ENCODE measurements around the gene GPANK1. TPM values are rescaled to one million over a fixed set of nuclear protein-coding genes. Genes with fewer than 3 reads are reported as not detected.

The GPANK1 gene
- total RNA-seq, 1 experiment from 2014 or later = 17.8 TPM

DNA sequence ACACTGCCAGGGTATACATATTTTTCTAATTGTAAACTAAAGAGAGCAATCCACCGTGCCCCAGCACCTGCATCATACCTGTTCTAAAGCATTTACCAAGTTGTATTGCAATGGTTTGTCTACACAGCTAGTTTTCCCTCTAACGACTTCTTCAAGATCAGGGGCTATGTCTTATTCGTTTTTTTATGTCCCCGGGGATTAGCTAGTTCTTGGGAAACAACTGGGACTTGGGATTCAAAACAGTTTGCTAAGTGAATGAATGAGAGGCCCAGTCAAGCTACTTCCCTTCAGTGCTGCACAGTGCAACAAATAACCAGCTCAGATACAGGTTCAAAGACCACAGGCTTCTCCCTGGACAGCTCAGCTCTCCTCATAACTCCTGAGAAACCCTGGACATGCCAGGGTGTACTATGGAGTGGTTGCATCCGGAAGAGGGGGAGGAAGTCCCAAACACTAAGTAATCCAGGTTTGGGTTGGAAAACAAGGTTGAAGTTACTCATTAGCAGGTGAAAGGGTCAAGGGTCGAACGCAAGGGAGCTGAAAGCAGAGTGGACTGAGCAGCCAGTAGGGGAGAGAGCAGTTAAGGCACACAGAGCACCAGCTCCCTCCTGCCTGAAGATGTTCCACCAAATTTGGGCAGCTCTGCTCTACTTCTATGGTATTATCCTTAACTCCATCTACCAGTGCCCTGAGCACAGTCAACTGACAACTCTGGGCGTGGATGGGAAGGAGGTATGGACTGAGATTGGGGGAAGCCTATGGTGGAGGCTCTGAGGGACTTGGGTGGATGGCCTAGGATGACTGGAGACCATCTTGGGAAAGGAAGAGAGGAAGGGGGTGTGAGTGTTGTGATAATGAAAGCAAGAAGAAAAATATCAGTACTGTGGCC is 9.2 kb downstream of the GPANK1 start, which contains the start of gene APOM:
TSS of gene APOM (plus strand) at position 546 of the 889 bp plus-strand sequence. CDS start at position 619, 73 bp downstream.
- no peak for DNase-seq (ENCODE audit: low read depth, low spot score)
- in situ Hi-C loops (cut with HindIII; ENCODE audit: low pct_unique_long_range_greater_than_20kb, low sequenced_read_pairs) = no loop called here

DNA sequence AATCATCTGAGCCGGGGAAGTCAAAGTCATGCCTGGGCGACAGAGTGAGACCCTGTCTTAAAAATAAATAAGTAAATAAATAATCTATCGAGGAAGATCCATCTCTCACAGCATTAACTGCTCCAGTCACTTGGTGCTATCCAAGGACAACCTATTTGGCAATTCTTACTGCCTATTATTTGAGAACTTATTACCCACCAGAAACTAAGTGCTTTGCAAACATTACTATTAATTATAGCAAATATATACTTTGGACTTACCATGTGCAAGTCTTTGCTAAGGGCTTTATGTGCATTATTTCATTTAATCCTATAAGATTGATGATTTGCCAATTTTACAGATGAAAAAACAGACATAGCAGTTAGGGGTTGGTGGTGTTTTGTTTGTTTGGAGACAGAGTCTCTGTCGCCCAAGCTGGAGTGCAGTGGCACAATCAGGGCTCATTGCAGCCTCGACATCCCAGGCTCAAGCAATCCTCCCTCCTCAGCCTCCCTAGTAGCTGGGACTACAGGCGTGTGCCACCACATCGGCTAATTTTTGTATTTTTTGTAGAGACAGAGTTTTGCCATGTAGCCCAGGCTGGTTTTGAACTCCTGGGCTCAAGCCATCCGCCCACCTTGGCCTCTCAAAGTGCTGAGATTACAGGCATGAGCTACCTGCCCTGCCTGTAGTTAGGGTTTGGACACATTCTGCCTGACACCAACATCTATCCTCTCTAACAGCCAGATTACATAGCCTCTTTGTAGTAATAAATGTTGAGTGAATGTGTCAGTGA is 10.0 kb downstream of the GPANK1 start:
- no peak for DNase-seq (ENCODE audit: low read depth, low spot score)
- in situ Hi-C loops (cut with HindIII; ENCODE audit: low pct_unique_long_range_greater_than_20kb, low sequenced_read_pairs) = no loop called here

DNA sequence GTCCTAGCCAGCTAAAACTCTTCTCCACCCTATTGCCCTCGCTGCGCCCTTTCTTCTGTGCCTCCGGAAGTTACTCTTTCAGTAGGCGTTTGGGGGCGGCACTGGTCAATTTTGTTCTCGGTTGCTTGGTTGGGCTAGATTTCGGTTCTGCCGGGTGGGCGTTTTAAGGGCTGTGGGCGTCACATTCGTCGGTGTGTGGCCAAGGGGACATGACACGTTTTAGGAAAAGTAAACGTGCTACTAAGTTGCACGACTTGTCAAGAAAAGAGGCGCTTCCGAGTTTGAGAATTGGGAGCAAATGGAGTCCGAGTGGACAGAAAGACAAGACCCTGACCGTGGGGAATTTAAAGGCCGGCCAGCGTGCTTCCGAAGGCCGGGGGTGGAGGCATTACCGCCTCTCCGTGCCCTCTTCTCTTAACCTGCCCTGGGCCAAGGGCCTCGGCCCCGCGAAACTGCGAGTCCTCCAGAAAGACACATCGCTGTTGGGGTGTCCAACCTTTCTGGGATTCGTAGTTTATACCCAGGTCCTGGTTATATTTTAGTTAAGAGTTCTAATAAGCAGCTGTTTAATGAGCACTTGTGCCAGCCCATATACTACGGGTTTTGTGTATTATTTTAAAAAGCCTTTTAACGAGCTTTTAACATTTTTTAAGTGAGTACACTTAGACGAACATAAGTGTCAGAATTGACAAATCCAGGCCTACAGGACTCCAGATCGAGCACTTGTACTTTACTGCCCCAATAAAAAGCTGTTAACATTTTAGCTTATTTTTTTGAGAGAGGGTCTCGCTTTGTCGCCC is 11.7 kb downstream of the GPANK1 start:
- in situ Hi-C loops (cut with HindIII; ENCODE audit: low pct_unique_long_range_greater_than_20kb, low sequenced_read_pairs) = no loop called here
- peak; percentile 90 for DNase-seq (ENCODE audit: low read depth, low spot score)

DNA sequence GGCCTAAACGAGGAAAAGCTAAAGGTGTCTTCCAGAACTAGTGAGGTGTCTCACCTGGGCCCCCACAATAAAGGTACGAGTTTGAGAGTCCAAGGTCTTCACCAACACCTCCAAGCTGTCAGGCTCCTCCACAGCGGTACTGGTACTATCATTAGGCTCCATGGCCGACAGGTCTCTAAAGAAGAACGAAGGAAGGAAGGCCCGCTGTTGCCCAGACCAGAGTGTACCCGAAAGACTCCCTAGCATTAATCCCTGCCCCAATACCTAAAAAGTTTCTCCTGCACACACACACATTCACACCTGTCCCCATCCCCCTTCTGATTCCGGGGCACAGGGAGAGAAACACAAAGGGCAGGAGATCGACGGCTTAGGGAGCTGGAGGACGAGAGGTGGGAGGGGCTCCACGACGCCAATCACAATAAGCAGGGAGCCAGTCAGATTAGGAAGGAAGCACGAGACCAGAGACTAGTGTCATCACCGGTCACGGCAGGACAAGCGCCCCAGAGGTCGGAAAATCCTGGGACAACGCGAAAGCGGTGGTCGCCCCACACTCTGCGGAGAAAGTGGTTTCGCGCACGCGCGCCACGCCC is 13.1 kb downstream of the GPANK1 start:
- in situ Hi-C loops (cut with HindIII; ENCODE audit: low pct_unique_long_range_greater_than_20kb, low sequenced_read_pairs) = no loop called here
- peak; percentile 76 for DNase-seq (ENCODE audit: low read depth, low spot score)

DNA sequence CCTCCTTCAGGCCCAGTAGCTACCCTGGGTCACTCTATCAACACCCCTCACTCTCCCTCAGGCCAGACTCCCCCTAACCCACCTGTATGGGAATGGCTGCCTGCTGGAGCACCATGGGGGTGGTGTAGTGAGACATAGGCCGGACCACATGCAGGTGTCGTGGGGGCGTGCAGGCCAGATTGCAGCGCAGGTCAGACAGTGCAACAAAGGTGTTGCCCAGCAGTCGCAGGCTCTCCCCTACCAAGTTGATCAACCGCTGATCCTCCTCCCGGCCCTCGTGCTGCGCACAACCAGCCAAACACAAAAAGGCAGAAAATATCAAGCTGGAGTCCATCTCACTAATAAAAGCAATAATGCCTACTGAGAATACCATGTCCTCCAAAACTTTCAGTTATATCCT is 19.5 kb downstream of the GPANK1 start:
- no peak for DNase-seq (ENCODE audit: low read depth, low spot score)
- in situ Hi-C loops (cut with HindIII; ENCODE audit: low pct_unique_long_range_greater_than_20kb, low sequenced_read_pairs) = no loop called here

DNA sequence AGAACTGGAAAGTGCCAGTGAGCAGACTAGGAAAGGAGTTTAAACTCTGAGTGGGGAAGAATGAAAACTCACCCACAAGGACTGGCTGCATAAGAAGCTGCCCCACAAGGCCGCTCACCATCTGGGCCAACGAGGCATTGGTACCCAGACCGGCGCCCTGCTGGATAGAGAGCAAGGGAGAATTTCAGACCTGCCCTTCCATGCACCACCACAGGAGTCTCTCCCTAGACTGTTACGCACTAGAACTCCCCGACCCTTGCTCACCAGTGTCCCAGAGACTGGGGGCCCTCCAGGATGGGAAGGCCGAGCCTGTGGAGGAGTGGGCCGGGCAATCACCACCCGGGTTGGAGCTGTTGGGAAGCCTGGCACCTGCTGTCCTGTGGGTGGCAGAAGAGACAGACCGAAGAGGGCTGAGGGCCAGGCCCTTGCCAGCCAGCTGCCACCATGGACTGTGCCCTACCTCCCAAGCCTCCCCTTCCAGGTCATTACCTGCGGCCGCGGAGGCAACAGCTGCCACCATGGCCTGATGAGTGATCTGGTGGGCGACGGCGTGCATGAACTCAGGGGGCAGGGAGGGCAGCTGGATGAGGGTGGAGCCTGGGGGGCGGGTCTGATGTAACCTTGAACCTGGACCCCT is 20.9 kb downstream of the GPANK1 start:
- DNase-seq (ENCODE audit: low read depth, low spot score) = no peak
- in situ Hi-C loops (cut with HindIII; ENCODE audit: low pct_unique_long_range_greater_than_20kb, low sequenced_read_pairs) = no loop called here

DNA sequence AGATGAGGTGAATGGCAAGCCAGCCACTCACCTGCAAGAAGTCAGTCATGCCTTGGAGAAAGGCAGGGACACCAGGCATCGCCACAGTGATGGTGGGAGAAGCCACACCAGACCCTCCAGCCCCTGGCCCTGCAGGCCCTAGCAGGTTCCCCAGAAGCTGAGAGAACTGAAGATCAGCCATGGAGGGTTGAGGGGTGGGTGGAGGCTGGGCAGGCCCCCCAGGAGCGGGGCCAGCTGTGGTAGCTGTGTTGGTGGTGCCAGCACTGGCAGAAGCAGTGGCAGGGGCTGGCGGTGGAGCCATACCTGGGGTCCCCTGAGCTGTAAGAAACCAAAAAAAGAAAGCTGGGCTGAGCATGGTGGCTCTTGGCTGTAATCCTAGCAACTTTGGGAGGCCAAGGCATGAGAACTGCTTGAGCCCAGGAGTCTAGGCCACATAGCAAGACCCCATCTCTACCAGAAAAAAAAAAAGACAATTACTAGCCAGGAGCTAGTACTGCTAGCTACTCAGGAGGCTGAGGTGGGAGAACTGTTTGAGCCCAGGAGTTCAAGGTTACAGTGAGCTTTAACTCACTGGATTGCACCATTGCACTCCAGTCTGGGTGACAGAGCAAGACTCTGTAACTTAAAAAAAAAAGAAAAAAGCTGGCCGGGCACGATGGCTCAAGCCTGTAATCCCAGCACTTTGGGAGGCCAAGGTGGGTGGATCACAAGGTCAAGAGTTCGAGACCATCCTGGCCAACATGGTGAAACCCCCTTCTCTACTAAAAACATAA is 21.8 kb downstream of the GPANK1 start:
- no peak for DNase-seq (ENCODE audit: low read depth, low spot score)
- in situ Hi-C loops (cut with HindIII; ENCODE audit: low pct_unique_long_range_greater_than_20kb, low sequenced_read_pairs) = no loop called here

DNA sequence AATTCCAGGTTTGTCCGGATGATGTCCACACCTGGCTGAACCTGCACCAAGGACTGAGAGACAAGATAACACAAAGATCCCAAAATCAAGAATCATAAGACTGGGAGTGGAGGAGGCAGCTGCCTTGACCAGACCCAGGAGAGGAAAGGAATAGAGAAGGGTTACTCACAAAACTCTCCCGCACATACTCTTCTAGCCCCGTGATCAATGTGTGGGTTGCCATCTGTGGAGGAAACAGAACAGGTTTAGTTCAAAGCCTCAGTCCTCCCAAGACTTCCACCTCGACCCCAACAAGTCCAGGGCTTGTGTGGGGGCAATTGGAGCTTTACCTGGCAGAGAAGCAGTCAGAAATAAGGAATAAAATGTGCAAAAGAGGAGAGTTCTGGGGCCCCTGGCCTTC is 23.4 kb downstream of the GPANK1 start:
- DNase-seq (ENCODE audit: low read depth, low spot score) = no peak
- in situ Hi-C loops (cut with HindIII; ENCODE audit: low pct_unique_long_range_greater_than_20kb, low sequenced_read_pairs) = no loop called here

DNA sequence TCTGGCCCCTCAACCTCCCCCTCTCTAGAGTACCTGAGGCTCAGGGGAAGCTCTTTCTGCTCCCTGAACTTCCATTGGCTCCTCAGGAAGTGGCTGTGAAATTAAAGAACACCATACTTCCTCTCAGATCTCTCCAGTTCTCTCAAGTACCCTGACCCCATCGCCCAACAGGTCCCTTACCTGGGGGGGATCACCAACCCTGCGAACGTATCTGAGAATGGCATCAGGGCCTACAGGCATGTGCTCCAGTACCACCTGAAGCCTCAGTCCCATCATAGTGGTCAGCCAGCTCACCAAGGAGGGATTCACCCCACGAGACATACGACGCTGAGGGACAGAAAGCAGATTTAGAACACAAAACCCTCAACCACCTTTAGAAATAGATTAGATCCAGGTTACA is 24.2 kb downstream of the GPANK1 start:
- DNase-seq (ENCODE audit: low read depth, low spot score) = no peak
- in situ Hi-C loops (cut with HindIII; ENCODE audit: low pct_unique_long_range_greater_than_20kb, low sequenced_read_pairs) = no loop called here

DNA sequence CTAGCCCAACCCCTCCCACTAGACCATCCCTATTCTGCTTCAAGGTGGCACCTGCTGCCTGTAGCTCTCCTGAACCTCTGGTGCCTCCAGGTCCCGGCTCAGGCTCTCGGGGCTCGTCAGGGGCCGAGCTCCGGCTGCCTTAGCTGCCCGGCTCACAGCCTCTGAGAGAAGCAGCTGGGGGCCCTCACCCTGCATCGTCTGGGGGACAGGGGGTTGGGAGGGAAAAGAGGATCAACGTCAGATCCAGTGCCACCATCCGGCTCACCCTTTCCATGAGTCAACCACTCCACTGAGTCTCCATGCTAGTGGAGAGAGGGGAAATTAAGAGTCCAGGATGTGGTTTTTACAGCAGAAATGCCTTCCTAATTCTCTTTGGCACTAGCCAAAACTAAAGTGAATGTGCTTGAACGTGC is 25.3 kb downstream of the GPANK1 start:
- no peak for DNase-seq (ENCODE audit: low read depth, low spot score)
- in situ Hi-C loops (cut with HindIII; ENCODE audit: low pct_unique_long_range_greater_than_20kb, low sequenced_read_pairs) = no loop called here

DNA sequence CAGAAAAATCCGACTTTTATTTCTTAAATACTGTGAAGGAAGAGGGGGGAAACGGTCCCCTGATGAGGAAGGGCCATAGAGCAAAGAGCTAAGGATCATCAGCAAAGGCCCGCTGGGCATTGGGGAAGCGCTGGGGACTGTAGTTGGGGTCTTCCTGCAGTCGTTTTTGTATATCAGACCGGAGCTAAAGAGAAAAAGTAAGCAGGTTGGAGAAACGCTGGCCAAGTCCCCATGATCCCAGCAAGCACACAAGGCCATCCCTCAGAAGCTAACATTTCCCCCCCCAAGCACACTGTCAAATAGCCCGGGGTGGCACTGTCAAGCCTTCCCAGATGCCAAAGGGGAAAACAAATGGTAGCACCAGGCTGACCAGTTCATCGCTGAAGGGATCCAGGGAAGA is 25.8 kb downstream of the GPANK1 start:
- in situ Hi-C loops (cut with HindIII; ENCODE audit: low pct_unique_long_range_greater_than_20kb, low sequenced_read_pairs) = no loop called here
- no peak for DNase-seq (ENCODE audit: low read depth, low spot score)

DNA sequence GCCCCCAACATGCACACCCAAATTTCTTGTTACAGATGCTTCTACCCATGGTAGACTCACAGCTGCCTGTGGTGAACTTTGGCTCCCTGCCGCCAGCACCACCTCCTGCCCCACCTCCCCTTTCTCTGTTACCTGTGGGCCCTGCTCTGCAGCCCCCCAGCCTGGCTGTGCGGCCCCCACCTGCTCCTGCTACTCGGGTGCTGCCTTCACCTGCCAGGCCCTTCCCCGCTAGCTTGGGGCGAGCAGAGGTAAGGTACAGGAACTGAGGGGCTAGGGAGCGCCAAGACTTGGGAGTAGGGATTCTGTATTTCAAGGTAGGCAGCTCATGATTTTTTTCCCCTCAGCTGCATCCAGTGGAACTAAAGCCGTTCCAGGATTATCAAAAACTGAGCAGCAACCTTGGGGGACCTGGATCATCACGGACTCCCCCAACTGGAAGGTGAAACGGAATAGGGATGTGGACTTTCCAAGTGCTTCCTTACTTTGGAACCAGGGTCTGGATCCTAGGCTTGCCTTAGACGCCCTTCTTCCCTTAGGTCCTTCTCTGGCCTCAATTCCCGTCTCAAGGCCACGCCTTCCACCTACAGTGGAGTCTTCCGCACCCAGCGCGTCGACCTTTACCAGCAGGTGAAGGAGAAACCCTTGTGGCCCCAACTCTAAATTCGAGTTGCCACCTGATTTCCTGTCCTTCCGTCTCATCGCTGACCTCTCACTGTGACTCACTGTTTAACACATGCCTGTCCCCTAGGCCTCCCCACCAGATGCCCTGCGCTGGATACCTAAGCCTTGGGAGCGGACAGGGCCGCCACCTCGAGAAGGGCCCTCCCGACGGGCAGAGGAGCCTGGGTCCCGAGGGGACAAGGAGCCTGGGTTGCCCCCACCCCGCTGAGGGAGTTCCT is 27.9 kb downstream of the GPANK1 start:
- no peak for DNase-seq (ENCODE audit: low read depth, low spot score)
- in situ Hi-C loops (cut with HindIII; ENCODE audit: low pct_unique_long_range_greater_than_20kb, low sequenced_read_pairs) = no loop called here

DNA sequence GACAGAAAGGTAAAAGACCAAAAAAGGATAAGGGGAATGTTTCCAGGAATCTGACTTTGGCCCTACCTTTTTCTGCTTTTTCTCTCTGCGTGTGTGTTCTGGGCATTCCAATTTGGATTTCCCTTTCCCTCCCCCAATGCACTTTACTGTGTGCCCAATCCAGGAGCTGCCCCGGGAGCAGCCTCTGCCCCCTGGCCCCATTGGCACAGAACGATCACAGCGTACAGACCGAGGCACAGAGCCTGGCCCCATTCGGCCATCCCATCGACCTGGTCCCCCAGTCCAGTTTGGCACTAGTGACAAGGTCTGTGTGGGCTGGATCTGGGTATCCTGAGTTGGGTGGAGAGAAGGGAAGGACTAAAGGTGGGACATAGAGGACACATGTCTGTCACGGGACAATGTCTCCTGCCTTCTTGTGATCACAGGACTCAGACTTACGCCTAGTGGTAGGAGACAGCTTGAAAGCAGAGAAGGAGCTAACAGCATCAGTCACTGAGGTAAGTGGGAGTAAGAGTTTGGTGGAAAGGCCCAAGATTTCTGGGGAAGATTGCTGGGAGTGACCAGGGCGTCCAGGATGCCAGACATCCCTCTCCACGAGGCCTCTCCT is 29.7 kb downstream of the GPANK1 start:
- in situ Hi-C loops (cut with HindIII; ENCODE audit: low pct_unique_long_range_greater_than_20kb, low sequenced_read_pairs) = no loop called here
- DNase-seq (ENCODE audit: low read depth, low spot score) = peak; percentile 26

DNA sequence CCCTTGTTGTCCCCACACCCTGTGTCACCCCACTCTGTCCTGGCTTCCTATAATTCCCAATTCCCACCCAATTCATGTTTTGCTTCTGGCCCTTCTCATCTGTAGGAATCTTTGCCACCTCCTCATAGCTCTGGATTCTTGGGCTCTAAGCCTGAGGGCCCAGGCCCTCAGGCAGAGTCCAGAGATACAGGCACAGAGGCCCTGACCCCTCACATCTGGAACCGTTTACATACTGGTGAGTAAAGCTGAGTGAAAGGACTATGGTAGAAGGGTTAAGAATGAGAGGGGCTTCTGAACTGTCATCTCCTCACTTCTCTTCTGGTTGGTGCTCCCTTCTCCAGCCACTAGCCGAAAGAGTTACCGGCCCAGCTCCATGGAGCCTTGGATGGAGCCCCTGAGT is 30.7 kb downstream of the GPANK1 start:
- DNase-seq (ENCODE audit: low read depth, low spot score) = no peak
- in situ Hi-C loops (cut with HindIII; ENCODE audit: low pct_unique_long_range_greater_than_20kb, low sequenced_read_pairs) = no loop called here

DNA sequence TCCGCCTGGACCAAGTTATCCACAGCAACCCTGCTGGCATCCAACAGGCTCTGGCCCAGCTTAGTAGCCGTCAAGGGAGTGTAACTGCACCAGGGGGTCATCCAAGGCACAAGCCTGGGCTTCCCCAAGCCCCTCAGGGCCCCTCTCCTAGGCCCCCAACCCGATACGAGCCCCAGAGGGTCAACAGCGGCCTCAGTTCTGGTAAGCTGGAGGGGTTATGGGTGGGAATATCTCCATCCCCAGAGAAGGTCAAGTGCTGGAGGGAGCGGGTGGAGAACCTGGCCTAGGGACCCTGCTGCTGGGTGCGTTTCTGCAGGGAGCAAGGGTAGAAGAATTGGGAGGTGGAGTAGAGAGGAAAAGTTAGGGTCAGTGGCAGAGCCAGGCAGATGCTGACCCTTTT is 31.4 kb downstream of the GPANK1 start:
- in situ Hi-C loops (cut with HindIII; ENCODE audit: low pct_unique_long_range_greater_than_20kb, low sequenced_read_pairs) = no loop called here
- no peak for DNase-seq (ENCODE audit: low read depth, low spot score)
